Activated CD4-positive, alpha-beta memory T cell treated with anti-CD3 and anti-CD28 coated beads for 36 hours (primary cell): Measurements from ENCODE around the gene TEX10. TPM values are rescaled to one million over a fixed set of nuclear protein-coding genes. Genes with fewer than 3 reads are reported as not detected.

Experiments used
- CTCF ChIA-PET: fragments of 350-600 bp; sonication (Branson Sonifier 250); formaldehyde crosslinking; loops from one replicate; lab custom pipeline; 2021; ENCODE audit warnings: antibody characterized with exemption, inconsistent platforms; lab: Charles Lee
- POLR2A ChIA-PET: fragments of 350-600 bp; sonication (Branson Sonifier 250); formaldehyde crosslinking; loops from one replicate; lab custom pipeline; 2021; ENCODE audit warnings: antibody characterized with exemption; lab: Charles Lee
- DNase-seq: peaks from one replicate; pipeline ENCODE4 v3.0.0-alpha.2; 2020
- H3K27ac Mint-ChIP-seq: one replicate; pipeline ENCODE4 v1.8.0; 2021; ENCODE audit warnings: mixed read lengths
- H3K27me3 Mint-ChIP-seq: one replicate; pipeline ENCODE4 v1.8.0; 2021; ENCODE audit warnings: mixed read lengths
- H3K36me3 Mint-ChIP-seq: one replicate; pipeline ENCODE4 v1.8.0; 2021; ENCODE audit warnings: mixed read lengths
- H3K4me1 Mint-ChIP-seq: one replicate; pipeline ENCODE4 v1.8.0; 2021; ENCODE audit warnings: low read depth, mixed read lengths
- H3K4me3 Mint-ChIP-seq: one replicate; pipeline ENCODE4 v1.8.0; 2021; ENCODE audit warnings: mild to moderate bottlenecking, mixed read lengths
- H3K9me3 Mint-ChIP-seq: one replicate; pipeline ENCODE4 v1.8.0; 2021; ENCODE audit warnings: mixed read lengths
- intact Hi-C: fragments of 100-400 bp; cut with micrococcal nuclease; formaldehyde crosslinking; loops from one replicate; pipeline ENCODE4 v1.15.1; 2023
- total RNA-seq, 2 experiments: library from RNA; stranded (reverse); gene quantifications; one replicate each; pipeline ENCODE4 v1.2.3, GENCODE V29; 2021

TEX10 gene
- total RNA-seq, 2 experiments from 2014 or later, result 20.3 to 20.7 TPM

- POLR2A ChIA-PET, result no interaction called here
- no peak overlapping the region for H3K27ac Mint-ChIP-seq
- no peaks in the 10 kb centered on the region for H3K4me1 Mint-ChIP-seq
- H3K4me3 Mint-ChIP-seq, result no peak overlapping the region
- intact Hi-C loops, result no loop called here
- peaks cover 37% of the 10 kb centered on the region for H3K36me3 Mint-ChIP-seq
- no peak for DNase-seq
- CTCF ChIA-PET, result interaction anchor here (1.0 kb wide), 1 partner anchor 28 kb away, joined by 3 read pairs; no protein-coding TSS in a partner anchor
- H3K9me3 Mint-ChIP-seq, result no peaks in the 10 kb centered on the region
- H3K27me3 Mint-ChIP-seq, result no peaks in the 10 kb centered on the region
Observed at GRCh38 chr9:100296407-100296806, 56.3 kb downstream of the TEX10 start.

- no peak overlapping the region for H3K4me3 Mint-ChIP-seq
- ChIA-PET CTCF (no interaction called here), POLR2A (interaction anchor here (0.6 kb wide), 1 partner anchor 16 kb away, joined by 4 read pairs; no protein-coding TSS in a partner anchor)
- no peaks in the 10 kb centered on the region for H3K9me3 Mint-ChIP-seq
- peaks cover 38% of the 10 kb centered on the region for H3K36me3 Mint-ChIP-seq
- DNase-seq, result no peak
- H3K27ac Mint-ChIP-seq, result no peak overlapping the region
- H3K27me3 Mint-ChIP-seq, result no peaks in the 10 kb centered on the region
- intact Hi-C loops, result no loop called here
- no peaks in the 10 kb centered on the region for H3K4me1 Mint-ChIP-seq
Observed at GRCh38 chr9:100295240-100295639, 57.5 kb downstream of the TEX10 start.

GRCh38 chr9:100294806-100295205 is 57.9 kb downstream of the TEX10 start:
- no peaks in the 10 kb centered on the region for H3K9me3 Mint-ChIP-seq
- ChIA-PET POLR2A (interaction anchor here (0.6 kb wide), 1 partner anchor 16 kb away, joined by 4 read pairs; no protein-coding TSS in a partner anchor), CTCF (no interaction called here)
- H3K4me1 Mint-ChIP-seq, result no peaks in the 10 kb centered on the region
- DNase-seq, result no peak
- no peak overlapping the region for H3K27ac Mint-ChIP-seq
- intact Hi-C loops, result no loop called here
- peaks cover 42% of the 10 kb centered on the region for H3K36me3 Mint-ChIP-seq
- H3K27me3 Mint-ChIP-seq, result no peaks in the 10 kb centered on the region
- H3K4me3 Mint-ChIP-seq, result no peak overlapping the region

- intact Hi-C loops, result no loop called here
- POLR2A ChIA-PET, result interaction anchor here (0.6 kb wide), 1 partner anchor 17 kb away, joined by 4 read pairs; no protein-coding TSS in a partner anchor
- CTCF ChIA-PET, result no interaction called here
- Mint-ChIP-seq H3K27ac (no peak overlapping the region), H3K4me1 (no peaks in the 10 kb centered on the region), H3K36me3 (peaks cover 42% of the 10 kb centered on the region), H3K27me3 (no peaks in the 10 kb centered on the region), H3K9me3 (no peaks in the 10 kb centered on the region), H3K4me3 (no peak overlapping the region)
- no peak for DNase-seq
Observed at GRCh38 chr9:100294341-100294740, 58.4 kb downstream of the TEX10 start.

GRCh38 chr9:100292414-100292813 is 60.3 kb downstream of the TEX10 start:
- no peak overlapping the region for H3K27ac Mint-ChIP-seq
- DNase-seq, result no peak
- peaks cover 53% of the 10 kb centered on the region for H3K36me3 Mint-ChIP-seq
- CTCF ChIA-PET, result no interaction called here
- H3K4me1 Mint-ChIP-seq, result no peaks in the 10 kb centered on the region
- H3K27me3 Mint-ChIP-seq, result no peaks in the 10 kb centered on the region
- H3K4me3 Mint-ChIP-seq, result no peak overlapping the region
- POLR2A ChIA-PET, result no interaction called here
- peaks cover 8% of the 10 kb centered on the region for H3K9me3 Mint-ChIP-seq
- intact Hi-C loops, result no loop called here

GRCh38 chr9:100290714-100291113 is 62.0 kb downstream of the TEX10 start:
- no peak for DNase-seq
- H3K36me3 Mint-ChIP-seq, result peaks cover 62% of the 10 kb centered on the region
- no peaks in the 10 kb centered on the region for H3K27me3 Mint-ChIP-seq
- H3K9me3 Mint-ChIP-seq, result peaks cover 10% of the 10 kb centered on the region
- ChIA-PET CTCF (no interaction called here), POLR2A (no interaction called here)
- H3K4me1 Mint-ChIP-seq, result no peaks in the 10 kb centered on the region
- no peak overlapping the region for H3K4me3 Mint-ChIP-seq
- H3K27ac Mint-ChIP-seq, result no peak overlapping the region
- intact Hi-C loops, result no loop called here

- H3K4me1 Mint-ChIP-seq, result no peaks in the 10 kb centered on the region
- peaks cover 21% of the 10 kb centered on the region for H3K9me3 Mint-ChIP-seq
- H3K27me3 Mint-ChIP-seq, result no peaks in the 10 kb centered on the region
- intact Hi-C loops, result no loop called here
- CTCF ChIA-PET, result no interaction called here
- POLR2A ChIA-PET, result no interaction called here
- peaks cover 72% of the 10 kb centered on the region for H3K36me3 Mint-ChIP-seq
- no peak overlapping the region for H3K27ac Mint-ChIP-seq
- no peak for DNase-seq
- H3K4me3 Mint-ChIP-seq, result no peak overlapping the region
Observed at GRCh38 chr9:100287186-100287585, 65.6 kb downstream of the TEX10 start.

- intact Hi-C loops, result no loop called here
- Mint-ChIP-seq H3K4me3 (no peak overlapping the region), H3K4me1 (no peaks in the 10 kb centered on the region), H3K27me3 (no peaks in the 10 kb centered on the region), H3K27ac (no peak overlapping the region), H3K9me3 (peaks cover 21% of the 10 kb centered on the region), H3K36me3 (peaks cover 62% of the 10 kb centered on the region)
- POLR2A ChIA-PET, result no interaction called here
- DNase-seq, result no peak
- CTCF ChIA-PET, result no interaction called here
Observed at GRCh38 chr9:100286257-100286656, 66.5 kb downstream of the TEX10 start.

- no peaks in the 10 kb centered on the region for H3K4me1 Mint-ChIP-seq
- no peaks in the 10 kb centered on the region for H3K27me3 Mint-ChIP-seq
- H3K27ac Mint-ChIP-seq, result no peak overlapping the region
- intact Hi-C loops, result no loop called here
- DNase-seq, result no peak
- H3K36me3 Mint-ChIP-seq, result peaks cover 60% of the 10 kb centered on the region
- ChIA-PET POLR2A (no interaction called here), CTCF (no interaction called here)
- H3K9me3 Mint-ChIP-seq, result peaks cover 21% of the 10 kb centered on the region
- H3K4me3 Mint-ChIP-seq, result no peak overlapping the region
Observed at GRCh38 chr9:100285601-100286000, 67.1 kb downstream of the TEX10 start.

GRCh38 chr9:100285080-100285479 is 67.7 kb downstream of the TEX10 start:
- Mint-ChIP-seq H3K9me3 (peaks cover 21% of the 10 kb centered on the region), H3K4me1 (no peaks in the 10 kb centered on the region), H3K4me3 (no peak overlapping the region), H3K27ac (no peak overlapping the region), H3K27me3 (no peaks in the 10 kb centered on the region), H3K36me3 (peaks cover 61% of the 10 kb centered on the region)
- DNase-seq, result no peak
- intact Hi-C loops, result no loop called here
- CTCF ChIA-PET, result no interaction called here
- POLR2A ChIA-PET, result no interaction called here

GRCh38 chr9:100284247-100284646 is 68.5 kb downstream of the TEX10 start:
- DNase-seq, result no peak
- Mint-ChIP-seq H3K27me3 (no peaks in the 10 kb centered on the region), H3K27ac (no peak overlapping the region), H3K9me3 (peaks cover 21% of the 10 kb centered on the region), H3K36me3 (peaks cover 55% of the 10 kb centered on the region), H3K4me1 (no peaks in the 10 kb centered on the region), H3K4me3 (no peak overlapping the region)
- ChIA-PET POLR2A (no interaction called here), CTCF (no interaction called here)
- intact Hi-C loops, result no loop called here

- no peak overlapping the region for H3K27ac Mint-ChIP-seq
- ChIA-PET POLR2A (no interaction called here), CTCF (interaction anchor here (1.2 kb wide), 1 partner anchor 42 kb away, joined by 4 read pairs; no protein-coding TSS in a partner anchor)
- H3K4me1 Mint-ChIP-seq, result no peaks in the 10 kb centered on the region
- H3K36me3 Mint-ChIP-seq, result peaks cover 46% of the 10 kb centered on the region
- no peaks in the 10 kb centered on the region for H3K27me3 Mint-ChIP-seq
- no peak for DNase-seq
- intact Hi-C loops, result no loop called here
- H3K9me3 Mint-ChIP-seq, result peaks cover 13% of the 10 kb centered on the region
- H3K4me3 Mint-ChIP-seq, result no peak overlapping the region
Observed at GRCh38 chr9:100282388-100282719, 70.4 kb downstream of the TEX10 start.

- H3K27ac Mint-ChIP-seq, result no peak overlapping the region
- no peaks in the 10 kb centered on the region for H3K4me1 Mint-ChIP-seq
- no peaks in the 10 kb centered on the region for H3K27me3 Mint-ChIP-seq
- intact Hi-C loops, result no loop called here
- peaks cover 45% of the 10 kb centered on the region for H3K36me3 Mint-ChIP-seq
- no peak overlapping the region for H3K4me3 Mint-ChIP-seq
- ChIA-PET POLR2A (no interaction called here), CTCF (interaction anchor here (1.2 kb wide), 1 partner anchor 43 kb away, joined by 4 read pairs; no protein-coding TSS in a partner anchor)
- DNase-seq, result no peak
- peaks cover 12% of the 10 kb centered on the region for H3K9me3 Mint-ChIP-seq
Observed at GRCh38 chr9:100281676-100282387, 70.9 kb downstream of the TEX10 start.
